Stimulated activated naive CD8-positive, alpha-beta T cell treated with anti-CD3 and anti-CD28 coated beads, Interleukin-15, amount 100 ng/mL, for 72 hours (primary cell): ENCODE measurements around the gene LANCL3.

Experiments used
- ATAC-seq: fragments of 150-1000 bp; cut with Tn5 transposase; 2 replicates; pipeline ENCODE4 v1.10.0; 2021; ENCODE audit warnings: mild to moderate bottlenecking, moderate library complexity
- DNase-seq, 2 donors: peaks; one replicate each; pipeline ENCODE4 v3.0.0; 2021 to 2022
- H3K27ac Mint-ChIP-seq, 2 donors: one replicate each; pipeline ENCODE4 v1.8.0; 2022; ENCODE audit warnings: mild to moderate bottlenecking in 2 of 2, mixed read lengths in 2 of 2, moderate library complexity in 2 of 2
- H3K27me3 Mint-ChIP-seq: one replicate; pipeline ENCODE4 v1.8.0; 2022; ENCODE audit warnings: mixed read lengths
- H3K4me1 Mint-ChIP-seq: one replicate; pipeline ENCODE4 v1.8.0; 2022; ENCODE audit warnings: mild to moderate bottlenecking, mixed read lengths
- H3K4me3 Mint-ChIP-seq, 2 donors: one replicate each; pipeline ENCODE4 v1.8.0; 2022; ENCODE audit warnings: mild to moderate bottlenecking in 2 of 2, mixed read lengths in 2 of 2, moderate library complexity in 1 of 2
- H3K9me3 Mint-ChIP-seq, 2 donors: one replicate each; pipeline ENCODE4 v1.8.0; 2022; ENCODE audit warnings: mixed read lengths in 2 of 2

LANCL3 gene

GRCh38 chrX:37686369-37686995, 115.0 kb downstream of the LANCL3 start:
- no peak for ATAC-seq
- Mint-ChIP-seq H3K27me3 (no peaks in the 10 kb centered on the region), H3K27ac (no peak overlapping the region), H3K4me3 (peak overlapping the region; percentile 66 to 73), H3K9me3 (no peaks in the 10 kb centered on the region), H3K4me1 (no peaks in the 10 kb centered on the region)
- DNase-seq: no peak

- H3K27ac Mint-ChIP-seq: no peak overlapping the region
- ATAC-seq (no peak), DNase-seq (no peak)
- H3K27me3 Mint-ChIP-seq: no peaks in the 10 kb centered on the region
- H3K4me3 Mint-ChIP-seq: no peak overlapping the region
- H3K4me1 Mint-ChIP-seq: no peaks in the 10 kb centered on the region
- H3K9me3 Mint-ChIP-seq: no peaks in the 10 kb centered on the region
Observed at GRCh38 chrX:37686996-37687395, 115.5 kb downstream of the LANCL3 start.

- ATAC-seq (no peak), DNase-seq (no peak)
- Mint-ChIP-seq H3K4me1 (no peaks in the 10 kb centered on the region), H3K4me3 (no peak overlapping the region), H3K9me3 (no peaks in the 10 kb centered on the region), H3K27ac (no peak overlapping the region), H3K27me3 (no peaks in the 10 kb centered on the region)
Observed at GRCh38 chrX:37690119-37690518, 118.7 kb downstream of the LANCL3 start.

- no peak overlapping the region for H3K27ac Mint-ChIP-seq
- H3K4me1 Mint-ChIP-seq: no peaks in the 10 kb centered on the region
- H3K27me3 Mint-ChIP-seq: no peaks in the 10 kb centered on the region
- no peak overlapping the region for H3K4me3 Mint-ChIP-seq
- ATAC-seq (no peak), DNase-seq (no peak)
- no peaks in the 10 kb centered on the region for H3K9me3 Mint-ChIP-seq
Observed at GRCh38 chrX:37692918-37693317, 121.5 kb downstream of the LANCL3 start.

- Mint-ChIP-seq H3K27ac (no peak overlapping the region), H3K9me3 (no peaks in the 10 kb centered on the region), H3K27me3 (no peaks in the 10 kb centered on the region), H3K4me1 (no peaks in the 10 kb centered on the region), H3K4me3 (no peak overlapping the region)
- no peak for ATAC-seq
- no peak for DNase-seq
Observed at GRCh38 chrX:37697169-37697760, 125.8 kb downstream of the LANCL3 start.

- Mint-ChIP-seq H3K27ac (no peak overlapping the region), H3K4me1 (no peaks in the 10 kb centered on the region), H3K9me3 (no peaks in the 10 kb centered on the region), H3K4me3 (no peak overlapping the region), H3K27me3 (no peaks in the 10 kb centered on the region)
- ATAC-seq (no peak), DNase-seq (no peak)
Observed at GRCh38 chrX:37701588-37701987, 130.1 kb downstream of the LANCL3 start.

GRCh38 chrX:37711991-37712390, 140.5 kb downstream of the LANCL3 start:
- DNase-seq (no peak), ATAC-seq (no peak)
- no peak overlapping the region for H3K4me3 Mint-ChIP-seq
- H3K9me3 Mint-ChIP-seq: no peaks in the 10 kb centered on the region
- H3K4me1 Mint-ChIP-seq: peaks cover 5% of the 10 kb centered on the region
- H3K27ac Mint-ChIP-seq: no peak overlapping the region
- peaks cover 8% of the 10 kb centered on the region for H3K27me3 Mint-ChIP-seq

- ATAC-seq (peak; percentile 60), DNase-seq (no peak)
- Mint-ChIP-seq H3K9me3 (no peaks in the 10 kb centered on the region), H3K27ac (no peak overlapping the region), H3K4me3 (no peak overlapping the region), H3K27me3 (peaks cover 8% of the 10 kb centered on the region), H3K4me1 (peaks cover 5% of the 10 kb centered on the region)
Observed at GRCh38 chrX:37712458-37712857, 141.0 kb downstream of the LANCL3 start.

- Mint-ChIP-seq H3K27me3 (peaks cover 8% of the 10 kb centered on the region), H3K4me3 (no peak overlapping the region), H3K4me1 (peaks cover 5% of the 10 kb centered on the region), H3K27ac (no peak overlapping the region), H3K9me3 (peaks cover 0 to 8% of the 10 kb centered on the region in 2 donors)
- ATAC-seq: no peak
- DNase-seq: no peak
Observed at GRCh38 chrX:37714479-37714878, 143.0 kb downstream of the LANCL3 start.

- DNase-seq: no peak
- Mint-ChIP-seq H3K4me3 (no peak overlapping the region), H3K9me3 (peaks cover 0 to 8% of the 10 kb centered on the region in 2 donors), H3K27me3 (peaks cover 4% of the 10 kb centered on the region), H3K4me1 (peaks cover 4% of the 10 kb centered on the region), H3K27ac (peak overlapping the region in 1 of 2 donors; percentile 8)
- ATAC-seq: no peak
Observed at GRCh38 chrX:37716602-37717001, 145.1 kb downstream of the LANCL3 start.

- no peaks in the 10 kb centered on the region for H3K4me1 Mint-ChIP-seq
- no peaks in the 10 kb centered on the region for H3K27me3 Mint-ChIP-seq
Observed at GRCh38 chrX:37717708-37718107, 146.2 kb downstream of the LANCL3 start.

GRCh38 chrX:37722595-37722994, 151.1 kb downstream of the LANCL3 start:
- H3K4me3 Mint-ChIP-seq: no peak overlapping the region
- H3K27ac Mint-ChIP-seq: no peak overlapping the region
- DNase-seq: no peak
- H3K4me1 Mint-ChIP-seq: no peaks in the 10 kb centered on the region
- H3K27me3 Mint-ChIP-seq: no peaks in the 10 kb centered on the region
- ATAC-seq: no peak
- peaks cover 0 to 8% of the 10 kb centered on the region in 2 donors for H3K9me3 Mint-ChIP-seq

More at GRCh38 chrX:37717708-37718107, 146.2 kb downstream of the LANCL3 start:
- Mint-ChIP-seq H3K27ac (no peak overlapping the region), H3K4me3 (no peak overlapping the region), H3K9me3 (peaks cover 0 to 8% of the 10 kb centered on the region in 2 donors)
- DNase-seq: no peak
- no peak for ATAC-seq

- DNase-seq (no peak), ATAC-seq (no peak)
- Mint-ChIP-seq H3K4me1 (no peaks in the 10 kb centered on the region), H3K9me3 (no peaks in the 10 kb centered on the region), H3K27me3 (no peaks in the 10 kb centered on the region), H3K27ac (no peak overlapping the region), H3K4me3 (no peak overlapping the region)
Observed at GRCh38 chrX:37726346-37726745, 154.9 kb downstream of the LANCL3 start.
